HepG2 (cell line): ENCODE results near the gene TRPT1. TPM values are rescaled to one million over a fixed set of nuclear protein-coding genes. Genes with fewer than 3 reads are reported as not detected.

ENCODE experiments used
- DRAP1 ChIP-seq: IDR thresholded peaks from 2 replicates; pipeline ENCODE4 v1.6.1; 2016; ENCODE audit warnings: missing genetic modification reagents, missing compliant biosample characterization
- GATAD1 ChIP-seq: IDR thresholded peaks from 2 replicates; pipeline ENCODE4 v1.6.1; 2016; ENCODE audit warnings: missing genetic modification reagents, missing compliant biosample characterization
- HNF1A ChIP-seq, 2 experiments: sonication (generic) in 1 of 2; formaldehyde crosslinking in 1 of 2; IDR thresholded peaks; 2 replicates each; pipeline versions ENCODE4 v1.4.0 to v1.6.1; 2016 to 2020; ENCODE audit warnings: borderline replicate concordance in 1 of 2, low read depth in 1 of 2, mild to moderate bottlenecking in 1 of 2, missing genetic modification reagents in 1 of 2
- IKZF5 ChIP-seq: IDR thresholded peaks from 2 replicates; pipeline ENCODE4 v1.6.1; 2018; ENCODE audit warnings: missing genetic modification reagents, mild to moderate bottlenecking, missing compliant biosample characterization
- MTF2 ChIP-seq: sonication (generic); formaldehyde crosslinking; IDR thresholded peaks from 2 replicates; pipeline ENCODE4 v1.5.0; 2020; ENCODE audit warnings: missing genetic modification reagents, borderline replicate concordance
- NCOA2 ChIP-seq: sonication (generic); formaldehyde crosslinking; IDR thresholded peaks from 2 replicates; pipeline ENCODE4 v1.8.0; 2022; ENCODE audit warnings: inconsistent platforms
- PPARG ChIP-seq: conservative IDR thresholded peaks from 2 replicates; pipeline ENCODE4 v1.6.1; 2016; ENCODE audit warnings: missing biosample characterization, missing genetic modification reagents
- RARA ChIP-seq: IDR thresholded peaks from 2 replicates; pipeline ENCODE4 v1.6.1; 2016; ENCODE audit warnings: missing genetic modification reagents, missing compliant biosample characterization
- SPEN ChIP-seq: sonication (generic); formaldehyde crosslinking; IDR thresholded peaks from 2 replicates; pipeline ENCODE4 v1.5.1; 2020; ENCODE audit warnings: low read depth, mild to moderate bottlenecking, missing genetic modification reagents
- ZBTB14 ChIP-seq: sonication (generic); formaldehyde crosslinking; IDR thresholded peaks from 2 replicates; pipeline ENCODE4 v1.4.0; 2020; ENCODE audit warnings: missing genetic modification reagents
- ZFX ChIP-seq: sonication (generic); formaldehyde crosslinking; IDR thresholded peaks from 2 replicates; pipeline ENCODE4 v1.4.0; 2020; ENCODE audit warnings: mild to moderate bottlenecking, low read depth, missing genetic modification reagents, moderate library complexity
- ZNF143 ChIP-seq: sonication (generic); formaldehyde crosslinking; IDR thresholded peaks from 2 replicates; pipeline ENCODE4 v1.4.0; 2020; ENCODE audit warnings: missing genetic modification reagents
- ZNF264 ChIP-seq: sonication (generic); formaldehyde crosslinking; IDR thresholded peaks from 2 replicates; pipeline ENCODE4 v1.4.0; 2020; ENCODE audit warnings: missing genetic modification reagents
- ZNF276 ChIP-seq: sonication (generic); formaldehyde crosslinking; IDR thresholded peaks from 2 replicates; pipeline ENCODE4 v1.4.0; 2020; ENCODE audit warnings: mild to moderate bottlenecking, low read depth, missing genetic modification reagents
- ZNF572 ChIP-seq: sonication (generic); formaldehyde crosslinking; IDR thresholded peaks from 2 replicates; pipeline ENCODE4 v1.5.1; 2020; ENCODE audit warnings: mild to moderate bottlenecking, missing genetic modification reagents
- ZNF639 ChIP-seq: conservative IDR thresholded peaks from 2 replicates; pipeline ENCODE4 v1.6.1; 2018; ENCODE audit warnings: missing genetic modification reagents
- ZNF891 ChIP-seq: sonication (generic); formaldehyde crosslinking; IDR thresholded peaks from 2 replicates; pipeline ENCODE4 v1.5.0; 2020; ENCODE audit warnings: mild to moderate bottlenecking, missing genetic modification reagents
- ZSCAN12 ChIP-seq: sonication (generic); formaldehyde crosslinking; IDR thresholded peaks from 2 replicates; pipeline ENCODE4 v1.9.0; 2021; ENCODE audit warnings: mild to moderate bottlenecking, missing genetic modification reagents
- ZSCAN21 ChIP-seq: sonication (generic); formaldehyde crosslinking; IDR thresholded peaks from 2 replicates; pipeline ENCODE4 v1.8.0; 2022; ENCODE audit warnings: mild to moderate bottlenecking, missing genetic modification reagents, moderate library complexity, borderline replicate concordance
- polyA plus RNA-seq, 8 experiments: library from polyadenylated mRNA; depleted of rRNA in 3 of 8; stranded (reverse) in 7 of 8; unstranded in 1 of 8; fragments of >200 nt; fragmentation: Illumina TruSeq in 4 of 8; extraction: Trizol in 4 of 8; gene quantifications; 2 replicates each; pipeline versions ENCODE4 v1.2.1 to v1.2.3, GENCODE V29; 2011 to 2016; ENCODE audit warnings: low read depth in 4 of 8, missing spikeins in 1 of 8, mixed read lengths in 1 of 8; ENCODE audit not compliant: insufficient read depth in 1 of 8
- total RNA-seq, 5 experiments: library from RNA; depleted of rRNA; stranded (reverse); fragments of >200 nt; fragmentation: Illumina TruSeq; extraction: Trizol; gene quantifications; 2 replicates each; pipeline ENCODE4 v1.2.3, GENCODE V29; 2016; ENCODE audit warnings: low read depth in 1 of 5

Gene TRPT1
- total and polyA plus RNA-seq, 2 of the 13 experiments (the other 11 are each of a cell fraction or from before 2014, with no cell fraction given), result 24.8 to 40.7 TPM

GRCh38 chr11:64226507-64227051, 593 bp upstream of the TRPT1 start (continued):
- TF ChIP-seq ZNF891 (CRISPR knock-in tag) (0 out of 2 replicates have a peak, but pooled peaks have one; percentile 50), ZNF143 (CRISPR knock-in tag) (peak; percentile 12; the same call in 1 of the 2 replicates), PPARG (CRISPR knock-in tag) (no peak), IKZF5 (0 out of 2 replicates have a peak, but pooled peaks have one; percentile 10), ZNF639 (CRISPR knock-in tag) (0 out of 2 replicates have a peak, but pooled peaks have one; percentile 33), DRAP1 (CRISPR knock-in tag) (0 out of 2 replicates have a peak, but pooled peaks have one; percentile 39), MTF2 (CRISPR knock-in tag) (no peak), NCOA2 (CRISPR knock-in tag) (0 out of 2 replicates have a peak, but pooled peaks have one; percentile 15), RARA (no peak), ZFX (CRISPR knock-in tag) (peak; percentile 81), ZNF276 (CRISPR knock-in tag) (no peak), ZSCAN12 (CRISPR knock-in tag) (no peak), ZSCAN21 (peak; percentile 73; the same call in 1 of the 2 replicates), ZBTB14 (0 out of 2 replicates have a peak, but pooled peaks have one; percentile 44), ZNF264 (CRISPR knock-in tag) (0 out of 2 replicates have a peak, but pooled peaks have one; percentile 19), ZNF572 (CRISPR knock-in tag) (no peak), GATAD1 (peak; percentile 62), SPEN (CRISPR knock-in tag) (peak; percentile 11; the same call in 1 of the 2 replicates), HNF1A (IDR thresholded peaks at IDR 0.05; ENCODE audit: low read depth) (no peak), HNF1A (CRISPR knock-in tag; IDR thresholded peaks at IDR 0.05; ENCODE audit: borderline replicate concordance) (no peak)
